Prostate gland (tissue), 2 donors: ENCODE results near the gene ZNF319. TPM values are rescaled to one million over a fixed set of nuclear protein-coding genes. Genes with fewer than 3 reads are reported as not detected.

Source experiments
- DNase-seq: peaks from one replicate; pipeline ENCODE4 v3.0.0-alpha.2; 2019; ENCODE audit warnings: low spot score
- H3K27ac ChIP-seq, 2 donors: fragments of 200-600 bp; sonication (generic); 2 replicates each; pipeline ENCODE4 v1.5.1; 2017 to 2019
- H3K27me3 ChIP-seq: fragments of 200-600 bp; sonication (generic); replicated peaks from 2 replicates; pipeline ENCODE4 v1.5.1; 2019; ENCODE audit not compliant: insufficient read depth
- H3K36me3 ChIP-seq, 2 donors: fragments of 200-600 bp; sonication (generic); 1 replicate in 1 of 2; 2 replicates in 1 of 2; pipeline versions ENCODE4 v1.5.1 to v1.8.1; 2017 to 2019
- H3K4me1 ChIP-seq: fragments of 200-600 bp; sonication (generic); replicated peaks from 2 replicates; pipeline ENCODE4 v1.5.1; 2019
- H3K4me3 ChIP-seq, 2 donors: fragments of 200-600 bp; sonication (generic); 2 replicates each; pipeline ENCODE4 v1.5.1; 2017 to 2019
- H3K9me3 ChIP-seq: fragments of 200-600 bp; sonication (generic); 2 replicates; pipeline ENCODE4 v1.5.1; 2017
- CTCF ChIP-seq, 4 experiments: fragments of 200-600 bp in 2 of 4; fragments of 450-650 bp in 2 of 4; sonication (generic) in 2 of 4; IDR thresholded peaks; 1 replicate in 3 of 4; 2 replicates in 1 of 4; pipeline ENCODE4 v1.5.1; 2016 to 2019; ENCODE audit warnings: antibody characterized with exemption in 4 of 4, mild to moderate bottlenecking in 2 of 4, moderate library complexity in 2 of 4
- POLR2A ChIP-seq: fragments of 450-650 bp; IDR thresholded peaks from one replicate; pipeline ENCODE4 v1.6.1; 2016; ENCODE audit warnings: antibody characterized with exemption, mild to moderate bottlenecking
- POLR2AphosphoS5 ChIP-seq: sonication (generic); formaldehyde crosslinking; IDR thresholded peaks from one replicate; pipeline ENCODE4 v1.6.1; 2017; ENCODE audit warnings: antibody characterized with exemption
- WGBS: methylation state at CpG from one replicate; pipeline ENCODE4 v1.1.5; 2018; 5-methylcytosine and 5-hydroxymethylcytosine counted together
- intact Hi-C: fragments of 100-400 bp; cut with DNase I; formaldehyde crosslinking; loops from one replicate; pipeline ENCODE4 v1.14.2; 2022
- total RNA-seq, 2 donors: library from RNA; depleted of rRNA; stranded (reverse); fragments of >200 nt; gene quantifications; one replicate each; pipeline ENCODE4 v1.1.0, GENCODE V29; 2016

Gene ZNF319
- total RNA-seq, 2 donors from 2014 or later: 7.6 to 12.9 TPM

GRCh38 chr16:57987441-57988177 lies 12.9 kb downstream of the ZNF319 start:
- H3K4me1 ChIP-seq: no peaks in the 10 kb centered on the region
- DNase-seq: no peak
- H3K4me3 ChIP-seq: no peak overlapping the region
- no peak overlapping the region for H3K27ac ChIP-seq
- H3K27me3 ChIP-seq: no peaks in the 10 kb centered on the region
- intact Hi-C loops: no loop called here
- 96% methylated on average over 8 of the region's 8 CpGs for WGBS
- no peaks in the 10 kb centered on the region for H3K9me3 ChIP-seq
- H3K36me3 ChIP-seq: no peaks in the 10 kb centered on the region
- no peak for TF ChIP-seq POLR2AphosphoS5
- TF ChIP-seq CTCF (IDR thresholded peaks at IDR 0.05): no peak
- no peak for TF ChIP-seq POLR2A

GRCh38 chr16:57986196-57986595 lies 14.3 kb downstream of the ZNF319 start:
- H3K4me3 ChIP-seq: no peak overlapping the region

GRCh38 chr16:57985204-57986181 lies 15.0 kb downstream of the ZNF319 start:
- TF ChIP-seq POLR2A (peak; percentile 31), CTCF (IDR thresholded peaks at IDR 0.05) (no peak)
- H3K9me3 ChIP-seq: no peaks in the 10 kb centered on the region
- H3K4me1 ChIP-seq: no peaks in the 10 kb centered on the region
- peak overlapping the region; percentile 43 to 66 for H3K27ac ChIP-seq
- H3K4me3 ChIP-seq: peak overlapping the region; percentile 35 to 37
- H3K36me3 ChIP-seq: no peaks in the 10 kb centered on the region
- H3K27me3 ChIP-seq: no peaks in the 10 kb centered on the region
- no peak for DNase-seq
- intact Hi-C loops: no loop called here
- 21% methylated on average over 59 of the region's 62 CpGs for WGBS

More at GRCh38 chr16:57986196-57986595, 14.3 kb downstream of the ZNF319 start:
- Histone ChIP-seq H3K27me3 (no peaks in the 10 kb centered on the region), H3K36me3 (no peaks in the 10 kb centered on the region), H3K4me1 (no peaks in the 10 kb centered on the region), H3K27ac (no peak overlapping the region), H3K9me3 (no peaks in the 10 kb centered on the region)
- DNase-seq: no peak
- TF ChIP-seq POLR2A: no peak
- TF ChIP-seq CTCF (IDR thresholded peaks at IDR 0.05): no peak
- TF ChIP-seq POLR2AphosphoS5: no peak
- WGBS: 75% methylated on average over 9 of the region's 9 CpGs
- intact Hi-C loops: no loop called here

- 13% methylated on average over 63 of the region's 64 CpGs for WGBS
- TF ChIP-seq POLR2A: no peak
- TF ChIP-seq POLR2AphosphoS5: peak; percentile 12
- intact Hi-C loops: no loop called here
- peak overlapping the region; percentile 43 to 66 for H3K27ac ChIP-seq
- no peaks in the 10 kb centered on the region for H3K4me1 ChIP-seq
- DNase-seq: peak; percentile 85
- H3K9me3 ChIP-seq: no peaks in the 10 kb centered on the region
- H3K27me3 ChIP-seq: no peaks in the 10 kb centered on the region
- no peaks in the 10 kb centered on the region for H3K36me3 ChIP-seq
- peak overlapping the region; percentile 35 to 37 for H3K4me3 ChIP-seq
Measured at GRCh38 chr16:57984443-57985203, 15.8 kb downstream of the ZNF319 start.

- H3K4me3 ChIP-seq: no peak overlapping the region
- H3K9me3 ChIP-seq: no peaks in the 10 kb centered on the region
- H3K27me3 ChIP-seq: no peaks in the 10 kb centered on the region
- no peaks in the 10 kb centered on the region for H3K36me3 ChIP-seq
- DNase-seq: no peak
- no peak overlapping the region for H3K27ac ChIP-seq
- 80% methylated on average over 5 of the region's 5 CpGs for WGBS
- intact Hi-C loops: no loop called here
- TF ChIP-seq CTCF (IDR thresholded peaks at IDR 0.05) (no peak), POLR2A (no peak), POLR2AphosphoS5 (no peak)
- no peaks in the 10 kb centered on the region for H3K4me1 ChIP-seq
Measured at GRCh38 chr16:57982385-57982784, 18.1 kb downstream of the ZNF319 start.
